GM19395 (cell line): ENCODE results near the gene CEP43.

Experiments
- ATAC-seq: cut with Tn5 transposase; IDR thresholded peaks from one replicate; pipeline ENCODE4 v1.9.1; 2021; ENCODE audit warnings: mild to moderate bottlenecking, moderate library complexity; ENCODE audit not compliant: unreplicated experiment

Gene CEP43, protein sequence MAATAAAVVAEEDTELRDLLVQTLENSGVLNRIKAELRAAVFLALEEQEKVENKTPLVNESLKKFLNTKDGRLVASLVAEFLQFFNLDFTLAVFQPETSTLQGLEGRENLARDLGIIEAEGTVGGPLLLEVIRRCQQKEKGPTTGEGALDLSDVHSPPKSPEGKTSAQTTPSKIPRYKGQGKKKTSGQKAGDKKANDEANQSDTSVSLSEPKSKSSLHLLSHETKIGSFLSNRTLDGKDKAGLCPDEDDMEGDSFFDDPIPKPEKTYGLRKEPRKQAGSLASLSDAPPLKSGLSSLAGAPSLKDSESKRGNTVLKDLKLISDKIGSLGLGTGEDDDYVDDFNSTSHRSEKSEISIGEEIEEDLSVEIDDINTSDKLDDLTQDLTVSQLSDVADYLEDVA

DNA sequence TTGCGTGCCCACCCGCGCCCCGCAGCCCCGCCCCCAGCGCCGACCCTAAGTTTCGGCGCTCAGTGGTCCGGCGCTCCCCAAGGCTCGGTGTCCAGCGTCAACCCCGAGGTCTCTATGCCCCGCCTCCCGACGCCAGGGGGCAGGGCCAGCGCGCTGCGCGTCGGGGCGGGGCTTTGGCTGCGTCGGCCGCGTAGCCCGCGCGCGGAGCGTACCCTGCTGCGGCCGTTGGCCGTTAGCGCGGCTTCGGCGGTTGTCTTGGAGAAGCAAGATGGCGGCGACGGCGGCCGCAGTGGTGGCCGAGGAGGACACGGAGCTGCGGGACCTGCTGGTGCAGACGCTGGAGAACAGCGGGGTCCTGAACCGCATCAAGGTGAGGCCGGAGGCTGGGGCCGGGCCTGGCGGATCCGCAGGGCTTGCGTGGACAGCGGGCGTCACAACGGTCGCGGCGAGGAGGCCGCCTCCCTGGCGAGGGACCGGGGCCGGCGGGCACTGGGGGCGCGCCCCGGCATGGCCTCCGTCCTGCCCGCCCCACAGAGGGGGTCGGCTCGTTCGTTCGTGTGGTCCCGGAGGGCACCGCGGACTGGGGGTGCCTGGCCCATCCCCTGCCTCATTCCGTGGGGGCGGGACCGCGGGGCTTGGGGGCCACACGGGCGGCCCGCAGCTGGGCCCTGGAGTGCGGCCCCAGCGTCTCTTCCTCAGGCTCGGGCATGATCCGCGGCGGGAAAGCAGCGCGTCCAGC lies at the start of gene CEP43:
Gene CEP43 (plus strand): TSS at position 253 of the 739 bp plus-strand sequence. CDS start 16 bp downstream, at position 269.
- ATAC-seq: peak; percentile 87

GRCh38 chr6:166949528-166950442 lies 49.4 kb upstream of the CEP43 start:
- ATAC-seq: peak; percentile 18

- peak; percentile 44 for ATAC-seq
These were observed 48.8 kb upstream of the CEP43 start for GRCh38 chr6:166950443-166950821.

GRCh38 chr6:166950892-166951669 lies 48.1 kb upstream of the CEP43 start:
- ATAC-seq: peak; percentile 92

- no peak for ATAC-seq
These were observed 47.5 kb upstream of the CEP43 start for GRCh38 chr6:166951670-166952060.

DNA sequence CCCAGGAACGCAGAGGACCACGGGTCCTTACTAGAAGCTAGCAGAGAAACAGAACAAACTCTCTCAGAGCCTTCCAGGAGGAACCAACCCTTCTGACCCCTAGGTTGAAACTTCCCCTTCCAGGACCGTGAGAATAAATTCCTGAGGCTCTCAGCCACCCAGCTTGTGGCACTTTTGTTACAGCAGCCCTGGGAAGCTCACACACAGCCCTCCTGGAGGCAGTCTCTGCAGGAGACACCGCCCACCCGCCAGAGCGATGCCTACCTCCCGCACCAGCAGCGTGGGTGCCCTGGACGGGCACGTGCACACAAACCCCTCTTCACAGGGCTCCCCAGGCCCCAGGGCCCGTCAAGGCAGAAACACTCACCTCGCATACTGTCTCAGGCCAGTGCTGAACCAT lies 47.1 kb upstream of the CEP43 start:
- ATAC-seq: no peak

DNA sequence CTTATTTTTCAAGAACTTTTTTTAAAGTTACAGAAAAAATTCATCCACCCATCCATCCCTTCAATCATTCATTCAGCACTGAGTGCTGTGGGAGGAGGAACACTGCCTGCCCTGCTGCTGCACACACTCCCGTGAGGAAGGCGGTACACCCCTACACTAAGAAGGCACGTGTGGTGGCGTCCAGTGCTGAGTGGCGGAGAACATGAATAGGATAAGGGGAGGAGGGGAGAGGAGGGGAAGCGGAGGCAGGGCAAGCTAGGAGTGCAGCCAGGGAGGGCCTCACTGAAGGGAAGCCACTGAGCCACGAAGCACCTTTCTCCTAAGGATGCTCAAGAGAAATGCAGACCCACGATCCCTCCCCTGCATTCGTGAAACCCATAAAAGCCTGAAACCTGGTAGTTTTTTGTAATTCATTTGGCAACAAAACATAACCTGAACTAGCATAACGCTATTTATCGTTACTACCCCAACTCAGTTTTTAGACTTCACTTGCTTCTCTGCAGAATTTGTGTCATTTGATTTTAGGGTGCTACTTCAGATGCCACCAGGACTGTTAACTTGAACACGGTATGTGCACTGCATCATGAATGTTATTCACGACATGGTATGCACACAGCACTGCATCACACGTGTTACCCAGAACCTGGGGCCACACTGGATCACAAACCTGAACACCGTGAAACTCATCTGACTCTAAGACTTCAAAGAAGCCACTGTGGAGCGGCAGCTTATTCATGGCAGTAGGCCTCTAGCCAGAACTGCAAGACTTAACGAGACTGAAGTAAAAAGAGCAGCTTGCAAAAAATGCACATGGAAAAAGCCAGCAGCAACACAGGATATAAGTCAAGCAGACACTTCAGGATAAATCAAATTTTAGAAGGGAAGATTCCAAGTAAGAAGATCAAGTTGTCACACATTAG lies 46.4 kb upstream of the CEP43 start:
- no peak for ATAC-seq

GRCh38 chr6:166954118-166954713 lies 45.0 kb upstream of the CEP43 start:
- no peak for ATAC-seq

- no peak for ATAC-seq
These were observed 43.9 kb upstream of the CEP43 start for GRCh38 chr6:166955121-166955864.

GRCh38 chr6:166955865-166956443 lies 43.2 kb upstream of the CEP43 start:
- peak; percentile 2 for ATAC-seq

GRCh38 chr6:166956444-166957086 lies 42.6 kb upstream of the CEP43 start, which contains the start of gene RNASET2:
Gene RNASET2 (minus strand): TSS chr6:166956550. CDS start chr6:166956182, 368 bp downstream.
- ATAC-seq: peak; percentile 60

DNA sequence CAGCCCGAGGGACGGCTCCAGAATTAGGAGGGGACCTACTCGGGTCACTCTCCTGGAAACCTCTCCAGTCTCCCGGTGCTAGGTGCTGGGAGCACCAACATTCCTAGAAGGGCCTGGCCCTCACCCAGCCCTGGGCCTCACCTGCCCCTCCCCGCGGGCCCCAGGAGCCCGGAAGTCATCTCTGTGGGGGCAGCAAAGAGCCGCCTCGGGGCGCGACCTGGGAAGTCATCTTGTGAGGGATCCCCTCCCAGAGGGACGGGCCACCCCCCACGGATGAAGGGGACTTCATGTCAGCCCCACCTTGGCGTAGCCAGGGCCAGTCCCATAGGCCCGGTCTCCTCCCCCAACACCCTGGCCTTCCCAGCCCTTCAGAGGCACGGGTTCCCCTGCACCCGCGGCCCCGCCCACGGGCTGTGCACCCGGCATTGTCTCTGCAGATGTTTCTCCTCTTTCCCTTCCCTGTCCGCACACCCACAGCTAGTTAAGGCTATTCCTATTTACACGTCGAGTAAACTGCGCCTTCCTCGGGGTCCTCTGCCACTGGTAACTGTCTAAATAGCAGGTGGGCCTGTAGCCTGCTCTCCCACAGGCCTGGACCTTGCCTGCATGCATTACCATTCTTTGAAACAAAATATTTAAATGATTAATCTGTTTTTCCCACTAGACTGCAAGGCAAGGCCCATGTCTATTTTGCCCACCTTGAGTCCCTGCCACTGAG lies 42.0 kb upstream of the CEP43 start:
- peak; percentile 47 for ATAC-seq

GRCh38 chr6:166957805-166958076 lies 41.5 kb upstream of the CEP43 start:
- no peak for ATAC-seq

- ATAC-seq: peak; percentile 25
These were observed 40.0 kb upstream of the CEP43 start for GRCh38 chr6:166958926-166959861.

DNA sequence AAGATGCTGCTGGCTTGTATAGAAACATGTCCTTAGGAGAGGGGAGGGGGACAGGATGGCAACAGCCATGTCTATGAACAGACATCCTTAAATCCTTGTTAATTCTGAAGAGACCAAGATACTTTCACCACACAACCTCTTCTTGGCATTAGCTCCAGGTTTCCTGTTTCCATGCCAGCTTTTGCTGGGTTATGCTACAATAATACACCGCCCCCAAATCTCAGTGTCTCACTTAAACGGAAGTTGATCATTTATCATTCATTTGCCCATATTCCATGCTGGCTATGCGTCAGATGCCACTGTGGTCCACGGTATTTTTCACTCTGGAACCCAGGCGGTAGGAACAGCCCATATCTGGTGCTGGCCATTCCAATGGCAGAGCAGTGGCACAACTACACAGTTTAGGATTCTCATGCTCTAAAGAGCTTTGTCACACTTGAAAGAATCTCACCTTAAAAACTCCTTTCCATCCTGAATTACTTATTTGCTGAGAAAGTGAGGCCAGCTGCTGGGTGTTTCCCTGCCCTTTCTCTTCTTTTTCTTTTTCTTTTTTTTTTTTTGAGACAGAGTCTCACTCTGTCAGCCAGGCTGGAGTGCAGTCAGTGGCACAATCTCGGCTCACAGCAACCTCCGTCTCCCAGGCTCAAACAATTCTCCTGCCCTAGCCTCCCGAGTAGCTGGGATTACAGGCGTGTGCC lies 39.1 kb upstream of the CEP43 start:
- ATAC-seq: no peak
